ENCODE data around the gene NPPC.

DNA sequence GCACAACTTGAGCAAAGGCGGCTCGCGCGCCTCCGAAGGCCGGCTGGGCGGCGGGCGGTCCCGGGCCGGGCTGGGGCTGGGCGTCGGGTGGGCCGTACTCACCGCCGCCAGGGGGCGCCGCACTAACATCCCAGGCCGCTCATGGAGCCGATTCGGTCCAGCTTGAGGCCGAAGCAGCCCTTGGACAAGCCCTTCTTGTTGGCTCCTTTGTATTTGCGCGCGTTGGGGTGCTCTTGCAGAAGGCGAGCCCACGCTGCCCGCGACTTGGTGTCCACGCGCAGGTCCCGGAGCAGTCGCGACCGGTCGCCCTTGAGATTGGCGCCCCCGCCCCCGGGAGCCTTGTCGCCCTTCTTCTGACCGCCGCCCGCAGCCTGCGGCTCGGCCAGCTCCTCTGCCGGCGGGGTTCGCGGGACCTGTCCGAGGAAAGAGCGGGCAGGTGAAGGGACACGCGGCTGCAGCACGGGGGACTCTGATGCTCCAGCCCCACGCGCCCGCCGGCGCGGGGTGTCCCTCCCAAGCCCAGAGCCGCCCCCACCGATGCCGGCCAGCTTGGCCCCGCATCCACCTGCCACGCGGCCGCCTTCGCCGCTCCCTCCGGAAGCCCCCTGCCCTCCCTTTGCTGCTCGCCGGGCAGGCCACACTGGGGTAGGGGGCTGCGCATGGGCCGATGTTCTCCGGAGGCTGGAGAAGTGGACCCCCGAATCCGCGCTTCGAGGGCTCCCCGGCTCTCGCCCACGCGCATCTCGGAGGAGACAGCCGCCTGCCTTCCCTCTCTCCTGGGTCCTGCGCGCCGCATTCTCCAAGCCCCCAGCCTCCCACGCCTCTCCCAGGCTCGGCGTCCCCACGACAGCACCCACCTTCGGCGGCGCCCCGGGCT lies 655 bp downstream of the NPPC start:
- TF ChIP-seq, protein P1, sequence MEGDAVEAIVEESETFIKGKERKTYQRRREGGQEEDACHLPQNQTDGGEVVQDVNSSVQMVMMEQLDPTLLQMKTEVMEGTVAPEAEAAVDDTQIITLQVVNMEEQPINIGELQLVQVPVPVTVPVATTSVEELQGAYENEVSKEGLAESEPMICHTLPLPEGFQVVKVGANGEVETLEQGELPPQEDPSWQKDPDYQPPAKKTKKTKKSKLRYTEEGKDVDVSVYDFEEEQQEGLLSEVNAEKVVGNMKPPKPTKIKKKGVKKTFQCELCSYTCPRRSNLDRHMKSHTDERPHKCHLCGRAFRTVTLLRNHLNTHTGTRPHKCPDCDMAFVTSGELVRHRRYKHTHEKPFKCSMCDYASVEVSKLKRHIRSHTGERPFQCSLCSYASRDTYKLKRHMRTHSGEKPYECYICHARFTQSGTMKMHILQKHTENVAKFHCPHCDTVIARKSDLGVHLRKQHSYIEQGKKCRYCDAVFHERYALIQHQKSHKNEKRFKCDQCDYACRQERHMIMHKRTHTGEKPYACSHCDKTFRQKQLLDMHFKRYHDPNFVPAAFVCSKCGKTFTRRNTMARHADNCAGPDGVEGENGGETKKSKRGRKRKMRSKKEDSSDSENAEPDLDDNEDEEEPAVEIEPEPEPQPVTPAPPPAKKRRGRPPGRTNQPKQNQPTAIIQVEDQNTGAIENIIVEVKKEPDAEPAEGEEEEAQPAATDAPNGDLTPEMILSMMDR (conservative IDR thresholded peaks at IDR 0.05), result peak; percentile 77
- TF ChIP-seq EZH2 (IDR thresholded peaks at IDR 0.05; ENCODE audit: low read depth), result no peak

Data from PC-9 (cell line).